GM21381 (cell line): ENCODE data around the gene KLRC3.
A peak's percentile ranks its signal among the peaks of the same experiment; 100 is the strongest.
"Not testable (repeated sequence)": the region's sequence is repeated elsewhere in the genome, so short reads cannot be mapped to it uniquely, and the experiment has no call there.

Source experiments
- ATAC-seq: cut with Tn5 transposase; IDR thresholded peaks from one replicate; pipeline ENCODE4 v1.9.1; 2021; ENCODE audit warnings: mild to moderate bottlenecking, moderate library complexity; ENCODE audit not compliant: unreplicated experiment

KLRC3 gene

DNA sequence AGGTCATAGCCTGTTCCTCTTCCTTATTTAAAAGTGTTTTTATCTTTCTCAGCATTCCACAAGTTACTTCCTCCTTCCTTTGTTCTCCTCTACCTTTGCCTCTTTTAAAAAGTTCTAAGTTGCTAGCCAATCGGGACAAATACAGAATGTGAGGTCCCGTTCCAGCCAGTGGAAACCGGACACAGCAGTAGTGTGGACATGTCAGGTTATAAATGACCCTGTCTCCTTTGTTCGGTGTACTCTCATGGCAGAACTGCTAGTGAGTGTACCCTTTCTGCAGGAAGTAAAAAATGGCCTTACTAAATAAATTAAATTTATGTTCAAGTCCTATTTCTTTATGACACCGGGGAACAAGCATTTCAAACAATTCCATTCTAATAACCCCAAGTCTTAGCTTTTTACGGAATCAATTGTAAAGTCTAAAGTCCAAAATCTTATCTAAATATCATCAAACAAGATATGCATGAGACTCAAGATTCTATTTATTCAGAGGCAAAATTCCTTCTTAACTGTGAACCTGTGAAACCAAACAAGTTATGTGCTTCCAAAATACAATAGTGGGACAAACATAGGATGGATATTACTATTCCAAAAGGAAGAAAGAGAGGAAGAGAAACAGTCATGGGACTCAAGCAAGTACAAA lies 48.4 kb downstream of the KLRC3 start:
- not testable (repeated sequence) for ATAC-seq

DNA sequence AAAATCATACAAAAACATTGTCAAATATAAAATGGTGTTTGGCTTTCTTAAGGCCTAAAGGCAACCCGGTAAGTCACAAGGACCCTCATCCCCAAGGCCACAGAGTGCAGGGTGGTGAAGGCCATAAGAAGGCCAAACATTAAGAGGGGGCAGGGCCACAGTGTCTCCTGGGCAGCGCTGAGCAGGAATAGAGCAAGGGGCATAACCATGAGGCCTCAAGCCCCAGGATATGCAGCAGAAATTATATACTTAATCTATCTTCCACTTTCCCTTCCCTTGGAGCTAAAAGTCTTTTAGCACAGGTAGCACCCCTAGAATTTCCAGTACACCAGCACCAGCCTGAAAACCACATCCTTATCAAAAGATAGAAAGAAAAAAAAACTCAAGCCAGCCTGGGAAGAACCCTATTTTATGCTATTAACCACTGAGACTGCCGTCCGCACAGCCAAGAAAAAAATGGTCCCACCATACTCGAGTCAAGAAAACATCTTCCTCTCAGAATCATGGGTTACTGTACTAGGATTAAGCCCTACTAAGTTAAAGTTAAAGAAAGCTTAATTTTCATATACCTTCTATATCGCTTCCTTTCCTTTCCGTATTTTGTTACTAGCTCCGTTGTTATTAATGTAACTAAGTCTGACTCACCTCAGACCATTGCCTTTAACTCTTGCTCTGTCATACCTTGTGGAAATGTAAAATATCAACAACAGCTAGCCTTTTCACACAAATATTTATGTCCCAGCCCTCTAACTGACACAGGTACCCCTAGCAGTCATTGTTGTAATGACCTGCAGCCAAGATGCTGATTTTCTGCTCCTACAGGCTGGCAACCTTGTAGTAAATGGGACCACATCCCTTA lies 50.6 kb downstream of the KLRC3 start:
- no peak for ATAC-seq

DNA sequence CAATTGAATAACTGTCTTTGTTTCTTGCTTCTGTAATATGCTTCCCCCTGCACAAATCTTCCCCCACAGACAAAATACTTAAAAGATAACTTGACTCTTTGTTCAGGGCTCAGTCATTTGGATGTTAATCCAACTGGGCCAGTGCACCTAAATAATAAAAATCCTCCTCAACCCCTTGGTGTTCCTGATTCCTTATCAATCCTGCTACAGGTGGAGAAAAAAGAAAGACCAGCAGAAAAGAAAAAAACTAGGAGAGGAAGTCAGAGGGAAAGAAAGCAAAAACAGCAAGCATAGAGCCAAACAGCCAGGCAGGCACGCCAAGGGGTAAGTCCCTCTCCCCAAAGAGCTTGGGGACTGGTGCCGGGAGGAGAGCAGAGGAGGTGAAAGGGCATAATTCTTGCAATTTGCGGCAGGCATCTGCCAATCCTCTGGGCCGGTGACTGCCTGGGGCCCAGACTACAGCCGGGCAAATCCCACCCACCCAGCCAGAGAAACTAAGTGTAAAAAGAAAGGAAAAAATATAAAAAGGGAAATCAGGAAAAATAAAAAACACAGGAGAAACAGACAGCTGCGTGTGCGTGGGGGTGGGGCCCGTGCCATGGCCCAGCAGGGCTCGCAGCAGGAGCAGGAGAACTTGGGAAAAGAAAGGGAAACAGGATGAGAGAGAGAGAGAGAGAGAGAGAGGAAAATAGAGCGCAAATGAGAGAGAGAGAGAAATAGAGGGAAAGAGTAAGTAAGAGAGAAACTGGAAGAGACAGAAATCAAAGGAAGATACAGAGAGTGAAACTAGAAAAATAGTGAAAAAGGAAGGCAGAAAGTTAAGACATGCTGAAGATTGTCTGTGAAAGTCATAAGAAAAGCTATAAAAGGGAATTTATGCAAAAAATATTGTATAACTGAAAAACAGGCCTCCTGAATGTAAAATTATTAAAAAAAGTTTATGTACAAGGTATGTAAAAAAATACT lies 51.9 kb downstream of the KLRC3 start:
- no peak for ATAC-seq

DNA sequence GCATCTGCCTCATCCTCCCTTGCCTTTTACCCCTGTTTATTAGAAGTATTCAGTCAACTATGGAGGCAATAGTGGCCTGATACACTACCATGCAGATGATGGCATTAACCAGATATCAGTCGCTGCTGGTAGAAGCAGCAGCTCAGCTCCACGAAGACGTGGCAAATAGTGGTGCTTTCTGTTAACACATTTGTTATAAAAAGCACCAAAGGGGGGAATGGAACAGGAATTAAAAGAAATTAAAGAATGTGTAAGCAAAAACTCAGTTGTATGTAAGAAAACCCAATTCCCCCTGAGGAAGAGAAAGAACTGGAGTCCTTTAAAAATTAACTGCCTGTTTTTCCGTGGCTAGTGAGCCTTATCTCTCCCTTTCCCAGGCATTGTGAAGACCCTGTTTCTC lies 52.7 kb downstream of the KLRC3 start:
- ATAC-seq: not testable (repeated sequence)

DNA sequence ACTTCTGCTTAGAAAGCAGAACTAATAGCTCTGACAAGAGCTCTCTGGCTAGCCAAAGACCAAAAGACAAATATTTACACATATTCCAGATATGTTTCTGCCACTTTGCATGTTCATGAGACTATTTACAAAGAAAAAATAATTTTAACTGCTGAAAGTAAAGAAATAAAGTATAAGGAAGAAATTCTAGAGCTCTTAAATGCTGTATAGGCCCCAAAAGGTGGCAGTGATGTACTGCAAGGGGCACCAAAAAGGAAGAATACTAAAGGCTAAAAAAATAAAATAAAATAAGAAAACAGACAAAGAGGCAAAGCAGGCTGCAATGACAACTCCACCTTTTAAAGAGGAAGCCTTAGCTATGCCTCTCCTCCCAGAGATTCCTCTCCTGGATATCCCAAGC lies 53.5 kb downstream of the KLRC3 start:
- ATAC-seq: no peak

DNA sequence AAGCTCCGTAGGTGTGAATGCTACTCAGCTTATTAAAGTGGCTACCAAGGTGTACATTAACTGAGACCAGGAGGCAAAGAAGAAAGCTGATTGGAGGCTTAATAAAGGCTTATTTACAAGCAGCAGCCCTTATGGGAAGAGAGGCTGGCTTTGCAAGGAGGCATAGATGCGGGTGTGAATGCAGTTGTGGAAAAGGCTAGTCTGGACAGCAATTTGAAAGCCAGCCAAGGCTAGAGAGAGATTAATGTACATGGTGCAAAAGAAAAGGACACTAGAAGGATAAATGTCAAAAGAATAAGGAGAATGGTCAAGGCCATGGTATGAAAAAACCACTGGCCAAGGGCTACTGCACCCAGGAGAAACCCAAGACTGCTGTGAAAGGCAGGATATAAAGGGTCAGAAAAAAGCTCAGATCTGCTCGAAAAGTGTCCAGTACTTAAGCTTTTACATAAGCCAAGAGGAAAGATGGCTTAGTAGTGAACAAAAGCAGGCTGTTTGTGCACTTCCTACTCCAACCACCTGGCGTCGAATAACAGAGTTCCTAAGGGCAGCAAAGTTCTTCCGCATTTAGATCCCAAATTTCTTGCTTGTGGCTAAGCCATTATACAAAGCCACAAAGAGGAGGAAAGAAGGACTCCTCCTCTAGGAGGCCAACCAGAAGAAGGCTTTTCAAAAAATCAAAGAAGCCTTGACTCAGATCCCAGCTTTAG lies 54.5 kb downstream of the KLRC3 start:
- no peak for ATAC-seq

DNA sequence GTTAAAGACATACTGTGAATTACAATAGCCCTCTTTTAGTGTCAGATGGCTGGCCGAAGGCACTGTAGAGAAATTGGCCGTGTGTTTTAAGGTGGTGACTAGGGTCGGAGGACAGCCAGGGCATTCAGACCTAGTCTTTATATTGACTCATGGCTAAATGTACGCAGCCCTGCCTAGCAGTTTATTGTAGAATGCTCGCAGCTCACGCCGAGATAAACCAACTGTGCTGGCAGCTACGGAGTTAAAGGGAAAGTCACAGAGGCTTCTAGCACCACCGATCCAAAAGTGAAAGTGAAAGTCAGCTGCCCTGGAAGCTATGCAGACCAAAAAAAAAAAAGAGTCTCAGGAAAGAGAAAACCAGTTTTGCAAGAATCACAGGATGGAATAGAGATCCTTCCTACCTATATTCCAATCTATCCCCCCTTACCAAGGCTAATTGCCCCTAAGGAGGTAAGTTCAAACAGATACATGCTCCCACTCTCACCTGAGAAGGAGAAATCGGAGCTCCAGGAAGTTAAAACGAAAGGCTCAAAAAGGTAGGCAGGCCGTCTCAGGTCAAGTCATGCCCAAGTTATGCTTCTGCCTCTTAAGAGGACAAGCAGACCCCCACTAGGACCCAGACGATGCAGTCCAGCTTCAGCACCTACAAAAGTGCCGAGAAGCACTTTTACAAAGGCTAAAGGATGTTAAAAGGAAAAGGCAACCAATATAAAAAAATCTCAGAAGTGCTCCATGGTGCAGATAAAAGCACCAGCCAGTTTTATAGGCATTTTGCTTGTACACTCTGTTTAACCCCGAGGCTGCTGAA lies 55.4 kb downstream of the KLRC3 start:
- peak; percentile 47 for ATAC-seq

DNA sequence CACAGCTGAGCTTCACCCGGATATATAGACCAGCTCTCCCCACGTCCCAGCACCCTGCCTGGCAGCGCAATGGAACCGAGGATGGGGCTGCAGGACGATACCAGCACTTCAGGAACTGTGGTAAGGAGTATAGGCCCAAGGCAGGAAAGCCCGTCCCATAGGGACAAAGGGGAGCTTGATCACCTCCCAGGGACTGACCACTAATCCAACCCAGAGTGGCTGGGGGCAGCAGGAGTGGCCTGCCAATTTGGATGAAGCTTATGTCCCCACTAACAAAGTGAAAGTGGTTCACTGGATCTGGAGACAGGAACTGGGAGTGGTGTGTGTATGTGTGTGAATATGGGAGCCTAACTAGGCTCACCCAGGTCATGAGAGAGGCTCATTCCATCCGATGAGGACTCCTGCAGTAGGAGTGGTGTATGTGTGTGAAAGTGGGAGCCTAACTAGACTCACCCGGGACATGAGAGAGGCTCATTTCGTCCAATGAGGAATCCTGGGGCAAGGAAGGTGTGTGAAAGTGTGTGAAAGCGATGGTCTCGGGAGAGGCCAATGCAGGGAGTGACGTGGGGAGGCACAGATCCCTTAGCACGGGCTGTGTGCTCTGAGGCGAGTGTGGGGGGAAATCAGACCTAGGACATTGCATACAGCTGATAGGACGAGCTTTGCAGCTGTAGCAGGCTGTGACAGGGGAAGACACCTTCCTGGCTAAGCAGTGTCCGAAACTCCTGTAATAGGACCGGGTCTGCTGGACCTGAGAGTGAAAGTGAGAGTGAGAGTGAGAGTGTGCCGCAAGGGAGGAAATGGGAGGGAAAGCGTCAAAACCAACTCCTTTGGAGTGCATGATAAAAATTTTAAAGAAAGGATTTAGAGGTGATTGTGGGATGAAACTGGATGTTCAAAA lies 56.2 kb downstream of the KLRC3 start:
- ATAC-seq: peak; percentile 88

DNA sequence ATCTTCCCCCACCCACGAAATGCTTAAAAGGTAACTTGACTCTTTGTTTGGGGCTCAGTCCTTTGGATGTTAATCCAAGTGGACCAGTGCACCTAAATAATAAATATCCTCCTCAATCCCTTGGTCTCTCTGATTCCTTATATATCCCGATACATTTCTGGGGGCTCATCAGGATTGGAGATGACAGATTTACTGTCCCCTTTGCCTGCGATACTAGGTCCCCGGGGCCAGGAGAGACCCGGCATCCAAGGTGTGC lies 56.8 kb downstream of the KLRC3 start:
- no peak for ATAC-seq

DNA sequence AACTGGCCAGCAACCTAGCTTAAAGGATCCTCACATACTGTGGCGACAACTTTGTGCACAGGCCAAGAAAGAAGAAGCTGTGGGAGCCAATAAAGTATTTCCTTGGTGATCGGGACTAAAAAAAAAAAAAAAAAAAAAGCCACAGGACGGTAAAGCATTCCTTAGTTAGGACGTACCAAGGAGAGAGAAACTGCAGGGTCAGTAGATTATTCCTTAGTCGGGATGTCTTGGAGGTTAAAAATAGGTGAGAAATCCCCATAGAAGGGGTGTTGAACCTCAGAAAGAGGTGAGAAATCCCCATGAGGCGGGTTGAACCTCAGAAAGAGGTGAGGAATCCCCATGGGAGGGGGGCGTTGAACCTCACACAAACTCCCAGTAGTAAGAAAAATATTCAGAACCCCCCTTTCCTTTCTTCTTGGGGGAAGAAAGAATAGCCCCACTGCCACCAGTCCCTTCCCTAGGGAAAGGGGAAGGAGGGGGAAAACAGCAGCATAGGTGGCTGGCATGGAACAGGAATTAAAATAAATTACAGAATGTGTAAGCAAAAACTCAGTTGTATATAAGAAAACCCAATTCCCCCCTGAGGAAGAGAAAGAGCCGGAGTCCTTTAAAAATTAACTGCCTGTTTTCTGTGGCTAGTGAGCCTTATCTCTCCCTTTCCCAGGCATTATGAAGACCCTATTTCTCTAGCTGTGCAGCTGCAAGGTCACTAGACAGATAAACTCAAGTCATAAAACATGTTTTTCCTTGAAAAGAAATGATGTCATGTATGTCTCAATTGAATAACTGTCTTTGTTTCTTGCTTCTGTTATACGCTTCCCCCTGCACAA lies 57.4 kb downstream of the KLRC3 start:
- ATAC-seq: no peak

DNA sequence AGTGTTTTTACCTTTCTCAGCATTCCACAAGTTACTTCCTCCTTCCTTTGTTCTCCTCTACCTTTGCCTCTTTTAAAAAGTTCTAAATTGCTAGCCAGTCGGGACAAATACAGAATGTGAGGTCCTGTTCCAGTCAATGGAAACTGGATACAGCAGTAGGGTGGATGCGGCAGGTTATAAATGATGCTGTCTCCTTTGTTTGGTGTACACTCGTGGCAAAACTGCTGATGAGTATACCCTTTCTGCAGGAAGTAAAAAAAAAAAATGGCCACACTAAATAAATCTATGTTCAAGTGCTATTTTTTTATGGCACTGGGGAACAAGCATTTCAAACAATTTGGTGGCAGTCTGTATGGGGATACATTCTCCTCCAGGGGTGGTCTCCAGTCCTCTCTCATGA lies 58.1 kb downstream of the KLRC3 start:
- ATAC-seq: no peak
